ENCODE measurements around the gene SENP2.

GRCh38 chr3:185632996-185633395 is 46.9 kb downstream of the SENP2 start:
- no peak for TF ChIP-seq CTCF (IDR thresholded peaks at IDR 0.05 in 2 of 3, conservative IDR thresholded peaks at IDR 0.05 in 1 of 3; ENCODE audit: borderline replicate concordance in 1 of 3, insufficient read depth in 1 of 3, low read depth in 2 of 3, low read length in 2 of 3)
- no peak for TF ChIP-seq POLR2AphosphoS5 (IDR thresholded peaks at IDR 0.05; ENCODE audit: low read depth, low read length)
- TF ChIP-seq POLR2A (IDR thresholded peaks at IDR 0.05; ENCODE audit: borderline replicate concordance, extremely low read depth, insufficient read depth, insufficient read length), result no peak
- no peak for TF ChIP-seq SIN3A (IDR thresholded peaks at IDR 0.05; ENCODE audit: low read depth)
- TF ChIP-seq EZH2phosphoT487 (IDR thresholded peaks at IDR 0.05; ENCODE audit: borderline replicate concordance), result no peak
- no peak for TF ChIP-seq ZBTB33 (IDR thresholded peaks at IDR 0.05; ENCODE audit: extremely low read depth, insufficient replicate concordance, low read length)
- no peak for TF ChIP-seq REST (IDR thresholded peaks at IDR 0.05; ENCODE audit: low read depth)
- TF ChIP-seq YY1 (IDR thresholded peaks at IDR 0.05; ENCODE audit: extremely low read depth, insufficient replicate concordance, low read depth, low read length), result no peak
- no peak for TF ChIP-seq ATF3 (IDR thresholded peaks at IDR 0.05)
- TF ChIP-seq JUND (IDR thresholded peaks at IDR 0.05), result no peak
